Nephron (organoid): ENCODE data around the gene PPFIBP1.

Experiments used
- H3K27ac Mint-ChIP-seq, 3 experiments: 2 replicates each; pipeline ENCODE4 v1.8.0; 2020; ENCODE audit warnings: mixed read lengths in 3 of 3, mild to moderate bottlenecking in 2 of 3, moderate library complexity in 1 of 3
- H3K27me3 Mint-ChIP-seq: 2 replicates; pipeline ENCODE4 v1.8.0; 2021; ENCODE audit warnings: low read depth, mild to moderate bottlenecking, moderate library complexity, mixed read lengths
- H3K36me3 Mint-ChIP-seq: 2 replicates; pipeline ENCODE4 v1.8.0; 2020; ENCODE audit warnings: low read depth, mixed read lengths
- H3K4me1 Mint-ChIP-seq: 2 replicates; pipeline ENCODE4 v1.8.0; 2020; ENCODE audit warnings: mixed read lengths
- H3K4me3 Mint-ChIP-seq, 3 experiments: 2 replicates each; pipeline ENCODE4 v1.8.0; 2020; ENCODE audit warnings: mild to moderate bottlenecking in 3 of 3, mixed read lengths in 3 of 3, moderate library complexity in 2 of 3
- H3K9me3 Mint-ChIP-seq: 2 replicates; pipeline ENCODE4 v1.8.0; 2020; ENCODE audit warnings: mixed read lengths
- TF ChIP-seq, protein P1 (sequence below), 3 experiments: fragments of 200-600 bp; sonication (generic); IDR thresholded peaks; one replicate each; pipeline ENCODE4 v1.5.0; 2021; ENCODE audit warnings: antibody characterized with exemption in 3 of 3; ENCODE audit not compliant: unreplicated experiment in 3 of 3

Gene PPFIBP1

DNA sequence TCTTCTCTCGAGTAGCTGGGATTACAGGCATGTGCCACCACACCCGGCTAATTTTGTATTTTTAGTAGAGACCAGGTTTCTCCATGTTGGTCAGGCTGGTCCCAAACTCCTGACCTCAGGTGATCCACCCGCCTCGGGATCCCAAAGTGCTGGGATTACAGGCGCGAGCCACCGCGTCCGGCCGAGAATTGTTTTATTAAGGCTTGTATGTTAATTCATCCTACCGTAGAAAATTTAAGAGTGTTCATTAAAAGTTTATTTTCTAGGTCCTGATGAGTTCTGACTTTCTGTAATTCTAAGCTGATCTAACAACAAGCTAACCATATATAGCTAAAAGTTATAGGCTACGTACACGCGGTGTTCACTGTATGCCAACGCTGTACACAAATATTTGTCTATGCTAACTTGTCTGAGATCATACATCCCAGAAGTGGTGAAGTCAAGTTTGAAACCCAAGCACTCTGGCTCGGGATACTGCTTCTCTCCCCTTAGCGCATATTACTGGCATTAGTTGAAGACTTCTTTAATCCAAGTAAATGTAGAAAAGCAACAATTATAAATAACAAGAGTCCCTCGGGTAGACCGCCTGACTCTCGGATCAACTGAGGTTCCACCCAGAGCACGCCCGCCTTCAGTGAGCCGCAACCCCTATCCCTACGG, 186.1 kb downstream of the PPFIBP1 start:
- peaks cover 18% of the 10 kb centered on the region for H3K36me3 Mint-ChIP-seq
- peaks cover 25% of the 10 kb centered on the region for H3K4me1 Mint-ChIP-seq
- H3K27me3 Mint-ChIP-seq = no peaks in the 10 kb centered on the region
- peak overlapping the region; percentile 96 to 98 (median 97) for H3K27ac Mint-ChIP-seq
- H3K9me3 Mint-ChIP-seq = no peaks in the 10 kb centered on the region
- TF ChIP-seq, protein P1, sequence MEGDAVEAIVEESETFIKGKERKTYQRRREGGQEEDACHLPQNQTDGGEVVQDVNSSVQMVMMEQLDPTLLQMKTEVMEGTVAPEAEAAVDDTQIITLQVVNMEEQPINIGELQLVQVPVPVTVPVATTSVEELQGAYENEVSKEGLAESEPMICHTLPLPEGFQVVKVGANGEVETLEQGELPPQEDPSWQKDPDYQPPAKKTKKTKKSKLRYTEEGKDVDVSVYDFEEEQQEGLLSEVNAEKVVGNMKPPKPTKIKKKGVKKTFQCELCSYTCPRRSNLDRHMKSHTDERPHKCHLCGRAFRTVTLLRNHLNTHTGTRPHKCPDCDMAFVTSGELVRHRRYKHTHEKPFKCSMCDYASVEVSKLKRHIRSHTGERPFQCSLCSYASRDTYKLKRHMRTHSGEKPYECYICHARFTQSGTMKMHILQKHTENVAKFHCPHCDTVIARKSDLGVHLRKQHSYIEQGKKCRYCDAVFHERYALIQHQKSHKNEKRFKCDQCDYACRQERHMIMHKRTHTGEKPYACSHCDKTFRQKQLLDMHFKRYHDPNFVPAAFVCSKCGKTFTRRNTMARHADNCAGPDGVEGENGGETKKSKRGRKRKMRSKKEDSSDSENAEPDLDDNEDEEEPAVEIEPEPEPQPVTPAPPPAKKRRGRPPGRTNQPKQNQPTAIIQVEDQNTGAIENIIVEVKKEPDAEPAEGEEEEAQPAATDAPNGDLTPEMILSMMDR (IDR thresholded peaks at IDR 0.05; ENCODE audit: unreplicated experiment in 3 of 3) = no peak
- H3K4me3 Mint-ChIP-seq = peak overlapping the region; percentile 93 to 97 (median 94)

DNA sequence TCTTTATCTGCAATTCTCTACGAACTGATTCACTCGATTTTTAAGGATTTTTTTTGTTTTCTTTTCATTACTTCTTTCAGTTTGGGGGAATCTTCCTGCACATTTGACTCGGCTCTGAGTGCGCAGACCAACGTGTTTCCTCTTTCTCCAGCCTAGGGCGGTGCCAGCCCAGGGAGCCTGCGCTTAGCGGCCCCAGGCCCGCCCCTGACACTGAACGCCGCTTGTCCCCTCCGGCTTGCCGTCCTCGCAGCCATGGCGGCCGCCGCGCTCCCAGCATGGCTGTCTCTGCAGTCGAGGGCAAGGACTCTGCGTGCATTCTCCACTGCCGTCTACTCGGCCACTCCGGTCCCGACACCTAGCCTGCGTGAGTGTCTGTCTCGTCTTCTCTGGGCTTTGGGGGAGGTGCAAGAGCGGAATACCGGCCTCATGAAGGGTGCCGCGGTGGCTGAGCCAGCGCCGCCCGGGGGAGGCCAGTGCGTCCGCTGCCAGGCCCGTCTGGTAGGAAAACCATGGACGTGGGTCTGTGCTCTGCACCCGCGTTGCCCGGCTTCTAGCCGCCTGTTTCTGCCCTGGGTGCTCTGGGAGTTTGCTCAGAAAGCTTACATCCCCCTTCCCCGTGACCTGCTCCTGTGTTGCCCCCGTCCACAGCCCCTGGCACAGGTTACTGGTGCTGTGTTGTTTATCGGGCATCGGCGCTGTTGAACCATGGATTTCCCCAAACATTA, 186.7 kb downstream of the PPFIBP1 start, which contains the start of gene MRPS35:
MRPS35 (plus strand) TSS at position 241 of the 725 bp plus-strand sequence; CDS start at position 253, 12 bp downstream.
- H3K4me1 Mint-ChIP-seq = peaks cover 25% of the 10 kb centered on the region
- no peaks in the 10 kb centered on the region for H3K27me3 Mint-ChIP-seq
- peak within 1 kb of the TSS; percentile 93 to 97 (median 94) for H3K4me3 Mint-ChIP-seq
- peaks cover 19% of the 10 kb centered on the region for H3K36me3 Mint-ChIP-seq
- H3K9me3 Mint-ChIP-seq = no peaks in the 10 kb centered on the region
- H3K27ac Mint-ChIP-seq = peak within 1 kb of the TSS; percentile 96 to 98 (median 97)
- TF ChIP-seq, protein P1 (IDR thresholded peaks at IDR 0.05; ENCODE audit: unreplicated experiment in 3 of 3) = no peak

DNA sequence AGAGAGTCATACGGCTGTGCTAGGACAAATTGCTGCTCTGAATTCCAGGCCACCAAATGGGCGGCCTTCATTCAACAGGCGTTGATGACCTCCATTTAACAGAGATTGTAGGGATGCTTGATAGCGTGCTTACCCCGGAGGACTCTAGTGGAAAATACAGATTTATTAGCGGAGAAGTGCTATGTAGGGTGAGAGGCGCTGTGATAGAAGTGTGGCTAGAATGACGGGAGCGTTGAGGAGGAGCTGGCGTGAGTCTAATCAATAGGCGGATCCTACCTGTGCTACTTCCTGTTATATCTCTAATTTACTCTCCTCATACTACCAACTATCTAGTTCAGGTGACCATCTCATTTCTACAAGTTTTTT, 187.3 kb downstream of the PPFIBP1 start:
- peaks cover 25% of the 10 kb centered on the region for H3K4me1 Mint-ChIP-seq
- peak overlapping the region; percentile 96 to 98 (median 97) for H3K27ac Mint-ChIP-seq
- no peaks in the 10 kb centered on the region for H3K9me3 Mint-ChIP-seq
- H3K36me3 Mint-ChIP-seq = peaks cover 23% of the 10 kb centered on the region
- TF ChIP-seq, protein P1 (IDR thresholded peaks at IDR 0.05; ENCODE audit: unreplicated experiment in 3 of 3) = no peak
- no peaks in the 10 kb centered on the region for H3K27me3 Mint-ChIP-seq
- peak overlapping the region; percentile 93 to 97 (median 94) for H3K4me3 Mint-ChIP-seq

GRCh38 chr12:27711967-27712366, 188.0 kb downstream of the PPFIBP1 start:
- Mint-ChIP-seq H3K36me3 (peaks cover 23% of the 10 kb centered on the region), H3K27ac (peak overlapping the region in 2 of 3 experiments; percentile 16 to 97), H3K27me3 (no peaks in the 10 kb centered on the region), H3K4me1 (peaks cover 25% of the 10 kb centered on the region), H3K4me3 (peak overlapping the region; percentile 93 to 97 (median 94)), H3K9me3 (no peaks in the 10 kb centered on the region)
- TF ChIP-seq, protein P1 (IDR thresholded peaks at IDR 0.05; ENCODE audit: unreplicated experiment in 3 of 3) = no peak

GRCh38 chr12:27723212-27723611, 199.2 kb downstream of the PPFIBP1 start:
- TF ChIP-seq, protein P1 (IDR thresholded peaks at IDR 0.05; ENCODE audit: unreplicated experiment in 3 of 3) = no peak
- Mint-ChIP-seq H3K36me3 (peaks cover 26% of the 10 kb centered on the region), H3K9me3 (no peaks in the 10 kb centered on the region), H3K4me3 (no peak overlapping the region), H3K4me1 (no peaks in the 10 kb centered on the region), H3K27ac (no peak overlapping the region), H3K27me3 (no peaks in the 10 kb centered on the region)
